Trophoblast cell (in vitro differentiated cells and primary cell): ENCODE data around the gene ANKRD53.
A peak's percentile ranks its signal among the peaks of the same experiment; 100 is the strongest.

Source experiments
- DNase-seq, 2 donors: peaks; one replicate each; pipeline ENCODE4 v3.0.0-alpha.2; 2016
- H2AFZ ChIP-seq: 2 replicates; pipeline ENCODE4 v1.6.1; 2013; ENCODE audit warnings: low read length, moderate library complexity, mild to moderate bottlenecking; ENCODE audit not compliant: insufficient read depth, poor library complexity
- H2AK5ac ChIP-seq: 2 replicates; pipeline ENCODE4 v1.6.1; 2013; ENCODE audit warnings: mild to moderate bottlenecking, low read length
- H2BK120ac ChIP-seq: 2 replicates; pipeline ENCODE4 v1.6.1; 2013; ENCODE audit warnings: low read length, mild to moderate bottlenecking, moderate library complexity; ENCODE audit not compliant: insufficient read depth, poor library complexity
- H2BK12ac ChIP-seq: 2 replicates; pipeline ENCODE4 v1.6.1; 2013; ENCODE audit warnings: mild to moderate bottlenecking, low read length, moderate library complexity
- H2BK5ac ChIP-seq: 2 replicates; pipeline ENCODE4 v1.6.1; 2013; ENCODE audit warnings: low read length, low read depth, moderate library complexity, mild to moderate bottlenecking; ENCODE audit not compliant: poor library complexity
- H3K14ac ChIP-seq: 2 replicates; pipeline ENCODE4 v1.6.1; 2013; ENCODE audit warnings: mild to moderate bottlenecking, low read length
- H3K18ac ChIP-seq: 2 replicates; pipeline ENCODE4 v1.6.1; 2013; ENCODE audit warnings: mild to moderate bottlenecking, low read length
- H3K23ac ChIP-seq: 2 replicates; pipeline ENCODE4 v1.6.1; 2013; ENCODE audit warnings: low read length
- H3K27ac ChIP-seq: 2 replicates; pipeline ENCODE4 v1.5.1; 2013; ENCODE audit warnings: low read depth, mild to moderate bottlenecking, inconsistent platforms, low read length, moderate library complexity
- H3K27me3 ChIP-seq: 2 replicates; pipeline ENCODE4 v1.6.1; 2013; ENCODE audit warnings: inconsistent platforms, mild to moderate bottlenecking, low read length, moderate library complexity; ENCODE audit not compliant: insufficient read depth
- H3K36me3 ChIP-seq, 2 experiments: 1 replicate in 1 of 2; 2 replicates in 1 of 2; pipeline ENCODE4 v1.6.1; 2013; ENCODE audit warnings: low read length in 2 of 2, mild to moderate bottlenecking in 2 of 2, moderate library complexity in 1 of 2; ENCODE audit not compliant: insufficient read depth in 2 of 2, control insufficient read depth in 1 of 2
- H3K4ac ChIP-seq: 2 replicates; pipeline ENCODE4 v1.6.1; 2013; ENCODE audit warnings: low read depth, mild to moderate bottlenecking, low read length, moderate library complexity
- H3K4me1 ChIP-seq, 2 experiments: 1 replicate in 1 of 2; 2 replicates in 1 of 2; pipeline ENCODE4 v1.6.1; 2013; ENCODE audit warnings: low read length in 2 of 2, mild to moderate bottlenecking in 2 of 2, moderate library complexity in 1 of 2; ENCODE audit not compliant: insufficient read depth in 2 of 2, control insufficient read depth in 1 of 2
- H3K4me2 ChIP-seq: 2 replicates; pipeline ENCODE4 v1.6.1; 2013; ENCODE audit warnings: inconsistent platforms, mild to moderate bottlenecking, low read length, moderate library complexity
- H3K4me3 ChIP-seq: 2 replicates; pipeline ENCODE4 v1.5.1; 2013; ENCODE audit warnings: mild to moderate bottlenecking, low read depth, low read length, inconsistent platforms
- H3K79me1 ChIP-seq: one replicate; pipeline ENCODE4 v1.6.1; 2013; ENCODE audit warnings: low read length
- H3K79me2 ChIP-seq: 2 replicates; pipeline ENCODE4 v1.6.1; 2013; ENCODE audit warnings: low read length, mild to moderate bottlenecking; ENCODE audit not compliant: control insufficient read depth, insufficient read depth, poor library complexity
- H3K9ac ChIP-seq: 2 replicates; pipeline ENCODE4 v1.6.1; 2013; ENCODE audit warnings: mild to moderate bottlenecking, low read length
- H3K9me3 ChIP-seq: 2 replicates; pipeline ENCODE4 v1.6.1; 2013; ENCODE audit warnings: low read depth, mild to moderate bottlenecking, control low read depth, inconsistent platforms, low read length; ENCODE audit not compliant: insufficient read depth
- H4K12ac ChIP-seq: 2 replicates; pipeline ENCODE4 v1.6.1; 2013; ENCODE audit warnings: low read depth, mild to moderate bottlenecking, low read length, moderate library complexity
- H4K8ac ChIP-seq: 2 replicates; pipeline ENCODE4 v1.6.1; 2013; ENCODE audit warnings: low read depth, mild to moderate bottlenecking, low read length, moderate library complexity
- H4K91ac ChIP-seq: one replicate; pipeline ENCODE4 v1.6.1; 2013; ENCODE audit warnings: low read depth, mild to moderate bottlenecking, low read length, moderate library complexity
- whole genome bisulfite sequencing: extraction: QIAGEN DNeasy Blood & Tissue Kit; methylation state at CpG from one replicate; pipeline ENCODE4 v1.1.7; 2013; ENCODE audit warnings: missing lambda C conversion rate; ENCODE audit not compliant: insufficient read length, insufficient coverage; ENCODE audit errors: extremely low coverage; 5-methylcytosine and 5-hydroxymethylcytosine counted together

The ANKRD53 gene

GRCh38 chr2:70960833-70961647, 17.4 kb upstream of the ANKRD53 start:
- Histone ChIP-seq H3K36me3 (no peaks in the 10 kb centered on the region), H2BK5ac (no peak overlapping the region), H4K12ac (no peak overlapping the region), H3K9me3 (peaks cover 2% of the 10 kb centered on the region), H4K8ac (no peak overlapping the region), H3K4me2 (no peak overlapping the region), H3K23ac (no peak overlapping the region), H3K14ac (no peak overlapping the region), H2BK120ac (no peak overlapping the region), H3K79me2 (no peaks in the 10 kb centered on the region), H3K9ac (no peak overlapping the region), H3K27me3 (peaks cover 3% of the 10 kb centered on the region), H2BK12ac (no peak overlapping the region), H3K18ac (no peak overlapping the region), H3K4me3 (no peak overlapping the region), H4K91ac (no peak overlapping the region), H3K27ac (no peak overlapping the region), H3K4ac (no peak overlapping the region), H3K79me1 (no peaks in the 10 kb centered on the region), H2AK5ac (no peak overlapping the region), H2AFZ (no peak overlapping the region), H3K4me1 (peaks cover 0 to 2% of the 10 kb centered on the region in 2 experiments)
- WGBS = no CpG with 5 or more reads among the region's 14 CpGs
- peak; percentile 69 to 79 for DNase-seq

- H3K4me1 ChIP-seq = peaks cover 0 to 2% of the 10 kb centered on the region in 2 experiments
- no peak overlapping the region for H2BK120ac ChIP-seq
- no peak overlapping the region for H4K12ac ChIP-seq
- WGBS = no CpG with 5 or more reads among the region's 4 CpGs
- H4K8ac ChIP-seq = no peak overlapping the region
- H3K36me3 ChIP-seq = no peaks in the 10 kb centered on the region
- no peak overlapping the region for H2BK5ac ChIP-seq
- H3K23ac ChIP-seq = no peak overlapping the region
- H2AFZ ChIP-seq = no peak overlapping the region
- H2AK5ac ChIP-seq = no peak overlapping the region
- H3K79me1 ChIP-seq = no peaks in the 10 kb centered on the region
- H3K18ac ChIP-seq = no peak overlapping the region
- H3K79me2 ChIP-seq = no peaks in the 10 kb centered on the region
- H3K4me3 ChIP-seq = no peak overlapping the region
- H3K27ac ChIP-seq = no peak overlapping the region
- H2BK12ac ChIP-seq = no peak overlapping the region
- H3K4me2 ChIP-seq = no peak overlapping the region
- H3K9me3 ChIP-seq = peaks cover 2% of the 10 kb centered on the region
- DNase-seq = no peak
- H3K4ac ChIP-seq = no peak overlapping the region
- no peak overlapping the region for H3K14ac ChIP-seq
- H3K27me3 ChIP-seq = peaks cover 3% of the 10 kb centered on the region
- no peak overlapping the region for H3K9ac ChIP-seq
- no peak overlapping the region for H4K91ac ChIP-seq
These were observed 16.8 kb upstream of the ANKRD53 start for GRCh38 chr2:70961648-70961994.

- DNase-seq = peak; percentile 97 to 98
- H3K79me2 ChIP-seq = no peaks in the 10 kb centered on the region
- peaks cover 0 to 2% of the 10 kb centered on the region in 2 experiments for H3K4me1 ChIP-seq
- H4K91ac ChIP-seq = no peak overlapping the region
- H4K8ac ChIP-seq = no peak overlapping the region
- H2BK120ac ChIP-seq = no peak overlapping the region
- no peak overlapping the region for H3K14ac ChIP-seq
- H2BK5ac ChIP-seq = no peak overlapping the region
- H2AK5ac ChIP-seq = no peak overlapping the region
- H3K4ac ChIP-seq = no peak overlapping the region
- H2BK12ac ChIP-seq = no peak overlapping the region
- no peak overlapping the region for H3K18ac ChIP-seq
- no CpG with 5 or more reads among the region's 12 CpGs for WGBS
- no peak overlapping the region for H3K27ac ChIP-seq
- H3K36me3 ChIP-seq = no peaks in the 10 kb centered on the region
- H3K27me3 ChIP-seq = peaks cover 3% of the 10 kb centered on the region
- no peak overlapping the region for H3K23ac ChIP-seq
- no peak overlapping the region for H4K12ac ChIP-seq
- no peak overlapping the region for H3K4me2 ChIP-seq
- H2AFZ ChIP-seq = no peak overlapping the region
- H3K9ac ChIP-seq = no peak overlapping the region
- H3K9me3 ChIP-seq = peaks cover 2% of the 10 kb centered on the region
- no peaks in the 10 kb centered on the region for H3K79me1 ChIP-seq
- no peak overlapping the region for H3K4me3 ChIP-seq
These were observed 16.1 kb upstream of the ANKRD53 start for GRCh38 chr2:70962211-70962884.

- Histone ChIP-seq H3K27ac (no peak overlapping the region), H3K18ac (no peak overlapping the region), H3K79me1 (no peaks in the 10 kb centered on the region), H3K4me3 (no peak overlapping the region), H3K14ac (no peak overlapping the region), H2AFZ (no peak overlapping the region), H3K27me3 (peaks cover 3% of the 10 kb centered on the region), H4K12ac (no peak overlapping the region), H3K4ac (no peak overlapping the region), H3K23ac (no peak overlapping the region), H2AK5ac (no peak overlapping the region), H4K91ac (no peak overlapping the region), H3K36me3 (no peaks in the 10 kb centered on the region), H3K9ac (no peak overlapping the region), H3K4me2 (no peak overlapping the region), H3K4me1 (peaks cover 0 to 2% of the 10 kb centered on the region in 2 experiments), H3K9me3 (peaks cover 2% of the 10 kb centered on the region), H2BK12ac (no peak overlapping the region), H4K8ac (no peak overlapping the region), H3K79me2 (no peaks in the 10 kb centered on the region), H2BK120ac (no peak overlapping the region), H2BK5ac (no peak overlapping the region)
- DNase-seq = no peak
- WGBS = no CpG with 5 or more reads among the region's 18 CpGs
These were observed 15.2 kb upstream of the ANKRD53 start for GRCh38 chr2:70962885-70963878.
